ENCODE results near the gene ZBTB16.

Gene ZBTB16

DNA sequence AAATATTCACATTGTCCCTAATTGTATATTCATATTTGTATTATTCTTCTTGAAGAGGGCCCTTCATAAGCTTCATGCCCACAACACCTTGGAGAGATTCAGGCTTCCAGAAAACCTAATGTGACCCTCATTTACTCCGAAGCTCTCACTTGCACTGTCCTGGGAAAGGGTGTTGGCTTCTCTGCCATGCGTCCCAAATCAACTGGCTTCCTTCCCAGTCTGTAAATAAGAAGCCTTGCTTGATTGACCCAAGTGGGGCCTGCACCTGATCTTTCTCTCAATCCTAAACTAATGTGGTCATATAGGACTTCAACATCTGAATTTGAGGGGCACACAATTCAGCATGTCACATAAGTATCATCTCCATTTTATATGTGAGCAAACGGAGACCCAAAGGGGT, 40.5 kb upstream of the ZBTB16 start:
- no peak overlapping the region for H3K27ac ChIP-seq
- TF ChIP-seq, protein P1, sequence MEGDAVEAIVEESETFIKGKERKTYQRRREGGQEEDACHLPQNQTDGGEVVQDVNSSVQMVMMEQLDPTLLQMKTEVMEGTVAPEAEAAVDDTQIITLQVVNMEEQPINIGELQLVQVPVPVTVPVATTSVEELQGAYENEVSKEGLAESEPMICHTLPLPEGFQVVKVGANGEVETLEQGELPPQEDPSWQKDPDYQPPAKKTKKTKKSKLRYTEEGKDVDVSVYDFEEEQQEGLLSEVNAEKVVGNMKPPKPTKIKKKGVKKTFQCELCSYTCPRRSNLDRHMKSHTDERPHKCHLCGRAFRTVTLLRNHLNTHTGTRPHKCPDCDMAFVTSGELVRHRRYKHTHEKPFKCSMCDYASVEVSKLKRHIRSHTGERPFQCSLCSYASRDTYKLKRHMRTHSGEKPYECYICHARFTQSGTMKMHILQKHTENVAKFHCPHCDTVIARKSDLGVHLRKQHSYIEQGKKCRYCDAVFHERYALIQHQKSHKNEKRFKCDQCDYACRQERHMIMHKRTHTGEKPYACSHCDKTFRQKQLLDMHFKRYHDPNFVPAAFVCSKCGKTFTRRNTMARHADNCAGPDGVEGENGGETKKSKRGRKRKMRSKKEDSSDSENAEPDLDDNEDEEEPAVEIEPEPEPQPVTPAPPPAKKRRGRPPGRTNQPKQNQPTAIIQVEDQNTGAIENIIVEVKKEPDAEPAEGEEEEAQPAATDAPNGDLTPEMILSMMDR (IDR thresholded peaks at IDR 0.05), result no peak
- no peak for TF ChIP-seq ZFX (IDR thresholded peaks at IDR 0.05; ENCODE audit: borderline replicate concordance)

GRCh38 chr11:114019574-114019973, 39.9 kb upstream of the ZBTB16 start:
- no peak overlapping the region for H3K27ac ChIP-seq
- no peak for TF ChIP-seq ZFX (IDR thresholded peaks at IDR 0.05; ENCODE audit: borderline replicate concordance)
- TF ChIP-seq, protein P1 (IDR thresholded peaks at IDR 0.05), result no peak

DNA sequence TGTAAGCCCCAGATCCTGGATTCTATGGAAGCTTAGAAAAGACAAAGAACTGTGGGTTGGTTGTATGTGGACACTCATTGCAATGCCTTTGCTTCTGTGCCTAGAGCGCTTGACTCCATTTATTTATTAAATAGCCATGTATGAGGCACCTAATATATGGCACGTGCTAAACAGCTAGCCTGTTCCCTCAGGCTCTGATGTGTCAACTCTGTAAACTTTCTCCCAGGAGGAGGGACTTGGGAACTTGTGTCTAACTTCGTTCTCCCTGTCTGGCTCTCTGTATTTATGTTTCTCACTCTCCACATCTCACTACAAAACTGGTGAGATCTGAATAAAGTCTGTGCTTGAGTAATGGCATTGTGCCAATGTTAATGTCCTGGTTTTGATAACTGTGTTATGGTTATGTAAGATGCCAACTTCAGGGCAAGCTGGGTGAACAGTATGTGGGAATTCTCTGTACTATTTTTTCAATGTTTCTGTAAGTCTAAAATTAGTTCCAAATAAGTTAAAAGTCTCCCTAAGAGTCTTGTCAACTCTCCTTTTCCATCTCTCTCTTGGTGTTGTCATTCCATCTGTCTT, 34.1 kb upstream of the ZBTB16 start:
- TF ChIP-seq, protein P1 (IDR thresholded peaks at IDR 0.05), result no peak
- no peak for TF ChIP-seq ZFX (IDR thresholded peaks at IDR 0.05; ENCODE audit: borderline replicate concordance)
- no peak overlapping the region for H3K27ac ChIP-seq

GRCh38 chr11:114026355-114026754, 33.2 kb upstream of the ZBTB16 start:
- TF ChIP-seq, protein P1 (IDR thresholded peaks at IDR 0.05), result peak; percentile 8; the same call in 1 of the 2 replicates
- TF ChIP-seq ZFX (IDR thresholded peaks at IDR 0.05; ENCODE audit: borderline replicate concordance), result no peak

DNA sequence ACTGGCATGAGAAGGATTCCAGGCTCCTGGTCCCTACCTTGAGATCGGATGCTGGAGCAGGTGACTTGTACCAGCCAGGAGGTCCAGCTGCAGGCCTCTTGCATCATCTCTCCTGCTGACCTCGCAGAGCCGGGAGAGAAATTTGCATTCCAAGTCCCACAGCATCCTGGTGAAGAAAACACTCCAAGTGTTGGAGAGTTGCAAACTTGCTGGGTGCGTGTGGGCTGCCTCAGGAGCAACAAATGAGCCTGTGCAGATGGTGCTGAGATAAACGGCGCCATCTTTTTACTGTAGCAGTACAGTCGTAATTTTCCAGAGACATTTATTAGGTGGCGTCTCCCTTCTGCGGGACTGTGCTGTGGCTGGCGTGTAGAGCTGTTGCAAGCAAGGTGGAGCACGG, 32.1 kb upstream of the ZBTB16 start:
- TF ChIP-seq ZFX (IDR thresholded peaks at IDR 0.05; ENCODE audit: borderline replicate concordance), result no peak
- TF ChIP-seq, protein P1 (IDR thresholded peaks at IDR 0.05), result no peak
- no peak overlapping the region for H3K27ac ChIP-seq

More at GRCh38 chr11:114026355-114026754, 33.2 kb upstream of the ZBTB16 start:
- no peak overlapping the region for H3K27ac ChIP-seq

DNA sequence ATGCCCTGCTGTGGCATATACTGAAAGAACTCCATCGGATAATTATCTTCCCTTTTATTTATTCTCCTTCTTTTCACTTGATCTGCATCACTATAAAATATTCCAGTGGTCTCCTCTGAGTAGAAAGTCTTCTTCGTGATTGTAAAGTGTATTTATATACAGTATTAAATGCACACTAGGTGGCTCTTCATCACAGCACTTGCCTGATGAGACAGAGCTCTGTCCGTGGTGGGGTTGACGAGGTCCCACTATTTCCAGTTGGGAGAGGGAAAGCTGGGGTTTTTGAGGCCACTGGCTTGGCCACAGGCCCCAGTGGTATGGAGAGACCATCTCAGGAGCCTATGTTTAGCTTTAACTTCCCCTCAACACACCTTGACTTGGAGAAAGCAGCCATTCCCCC, 31.6 kb upstream of the ZBTB16 start:
- TF ChIP-seq, protein P1 (IDR thresholded peaks at IDR 0.05), result no peak

GRCh38 chr11:114031246-114031966, 28.1 kb upstream of the ZBTB16 start:
- H3K27ac ChIP-seq, result no peak overlapping the region
- no peak for TF ChIP-seq ZFX (IDR thresholded peaks at IDR 0.05; ENCODE audit: borderline replicate concordance)
- TF ChIP-seq, protein P1 (IDR thresholded peaks at IDR 0.05), result no peak

More for the DNA sequence above, 31.6 kb upstream of the ZBTB16 start:
- no peak overlapping the region for H3K27ac ChIP-seq
